Karpas-422 (cell line): ENCODE results near the gene TNS1. TPM values are rescaled to one million over a fixed set of nuclear protein-coding genes. Genes with fewer than 3 reads are reported as not detected.

Source experiments
- DNase-seq: peaks from one replicate; pipeline ENCODE4 v3.0.0-alpha.2; 2015
- H2AFZ ChIP-seq: fragments of 200-600 bp; sonication (generic); 2 replicates; pipeline ENCODE4 v1.6.1; 2014; ENCODE audit warnings: antibody characterized with exemption, low read length, mixed read lengths
- H3K27ac ChIP-seq: fragments of 200-600 bp; sonication (generic); 2 replicates; pipeline ENCODE4 v1.5.1; 2014; ENCODE audit warnings: mild to moderate bottlenecking, low read length, moderate library complexity
- H3K27me3 ChIP-seq: fragments of 200-600 bp; sonication (generic); 2 replicates; pipeline ENCODE4 v1.6.1; 2014; ENCODE audit warnings: low read length, mixed read lengths
- H3K36me3 ChIP-seq: fragments of 200-600 bp; sonication (generic); 2 replicates; pipeline ENCODE4 v1.6.1; 2014; ENCODE audit warnings: low read length, mixed read lengths; ENCODE audit not compliant: insufficient read depth
- H3K4me1 ChIP-seq: fragments of 200-600 bp; sonication (generic); 2 replicates; pipeline ENCODE4 v1.6.1; 2014; ENCODE audit warnings: mild to moderate bottlenecking, low read length, mixed read lengths
- H3K4me2 ChIP-seq: fragments of 200-600 bp; sonication (generic); 2 replicates; pipeline ENCODE4 v1.6.1; 2014; ENCODE audit warnings: low read length, low read depth, mild to moderate bottlenecking; ENCODE audit not compliant: poor library complexity, severe bottlenecking
- H3K4me3 ChIP-seq: fragments of 200-600 bp; sonication (generic); 2 replicates; pipeline ENCODE4 v1.5.1; 2014; ENCODE audit warnings: mild to moderate bottlenecking, antibody characterized with exemption, low read length, mixed read lengths
- H3K79me2 ChIP-seq: fragments of 200-600 bp; sonication (generic); 2 replicates; pipeline ENCODE4 v1.6.1; 2014; ENCODE audit warnings: mild to moderate bottlenecking, low read length, mixed read lengths
- H3K9ac ChIP-seq: fragments of 200-600 bp; sonication (generic); 2 replicates; pipeline ENCODE4 v1.6.0; 2014; ENCODE audit warnings: low read length
- H3K9me2 ChIP-seq: fragments of 200-600 bp; sonication (generic), shearing (Covaris generic); replicated peaks from 2 replicates; pipeline ENCODE4 v1.6.0; 2014; ENCODE audit warnings: mild to moderate bottlenecking, low read length, moderate library complexity; ENCODE audit not compliant: insufficient read depth
- H3K9me3 ChIP-seq: fragments of 300-700, 200-600 bp; sonication (generic); 2 replicates; pipeline ENCODE4 v1.6.1; 2014; ENCODE audit warnings: low read length, mixed read lengths
- H4K20me1 ChIP-seq: fragments of 200-600 bp; sonication (generic); 2 replicates; pipeline ENCODE4 v1.6.1; 2014; ENCODE audit warnings: mild to moderate bottlenecking, antibody characterized with exemption, low read length, low read depth; ENCODE audit not compliant: insufficient read depth
- total RNA-seq: library from RNA; depleted of rRNA; stranded (reverse); fragments of >200 nt; shearing (Covaris generic); gene quantifications from 2 replicates; pipeline ENCODE4 v1.2.3, GENCODE V29; 2014; ENCODE audit warnings: low replicate concordance

The TNS1 gene
- total RNA-seq, 1 experiment from 2014 or later, result 1.7 TPM

DNA sequence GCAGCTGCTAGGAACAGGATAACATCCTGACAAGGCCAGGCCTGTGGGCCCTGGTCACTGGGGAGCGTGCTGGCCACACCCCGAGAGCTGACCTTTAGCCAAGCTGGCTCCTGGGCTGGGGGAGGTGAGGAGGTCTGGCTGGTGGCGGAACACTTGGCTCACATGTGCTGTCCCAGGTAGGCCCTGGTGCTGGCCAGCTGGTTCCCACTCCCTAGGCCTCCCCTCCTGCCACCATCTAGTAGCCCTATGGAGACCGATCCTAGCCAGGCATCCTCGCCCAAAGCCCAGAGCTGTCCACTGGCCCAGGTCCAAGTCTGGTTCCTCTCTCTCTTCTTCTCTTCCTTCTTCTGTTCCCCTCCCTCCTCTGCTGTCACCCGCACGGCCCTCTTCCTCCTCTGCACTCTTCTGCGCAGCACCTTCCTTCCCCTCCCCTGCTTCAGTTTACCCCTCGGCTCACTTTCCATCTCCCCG is 52.4 kb downstream of the TNS1 start:
- Histone ChIP-seq H4K20me1 (no peaks in the 10 kb centered on the region), H3K4me1 (no peaks in the 10 kb centered on the region), H3K9me2 (no peaks in the 10 kb centered on the region), H3K27ac (no peak overlapping the region), H3K27me3 (no peaks in the 10 kb centered on the region), H3K4me3 (no peak overlapping the region), H3K9me3 (no peaks in the 10 kb centered on the region), H2AFZ (no peak overlapping the region), H3K36me3 (no peaks in the 10 kb centered on the region), H3K4me2 (no peak overlapping the region), H3K9ac (no peak overlapping the region), H3K79me2 (no peaks in the 10 kb centered on the region)
- DNase-seq, result no peak

DNA sequence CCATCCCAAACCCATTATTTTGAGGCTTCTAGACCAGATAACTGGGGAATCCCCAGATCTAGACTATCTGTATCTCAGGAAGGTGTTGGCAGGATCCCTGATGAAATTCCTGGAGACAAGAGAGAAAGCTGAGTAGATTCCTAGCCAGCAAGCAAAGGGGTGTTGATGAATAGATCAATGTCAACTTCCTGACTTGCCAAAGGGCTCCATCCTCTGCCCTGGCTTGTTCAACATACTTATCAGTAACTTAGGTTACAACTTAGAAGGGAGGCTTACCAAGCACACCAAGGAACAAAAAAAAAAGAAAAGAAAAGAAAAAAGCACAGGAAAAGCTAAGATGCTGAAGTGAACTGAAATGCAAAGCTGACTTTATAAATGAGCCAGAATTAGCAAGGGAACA is 53.3 kb downstream of the TNS1 start:
- H4K20me1 ChIP-seq, result no peaks in the 10 kb centered on the region
- H3K27me3 ChIP-seq, result no peaks in the 10 kb centered on the region
- H2AFZ ChIP-seq, result no peak overlapping the region
- H3K4me2 ChIP-seq, result no peak overlapping the region
- H3K36me3 ChIP-seq, result no peaks in the 10 kb centered on the region
- H3K9me2 ChIP-seq, result no peaks in the 10 kb centered on the region
- H3K79me2 ChIP-seq, result no peaks in the 10 kb centered on the region
- no peaks in the 10 kb centered on the region for H3K4me1 ChIP-seq
- no peak overlapping the region for H3K9ac ChIP-seq
- no peaks in the 10 kb centered on the region for H3K9me3 ChIP-seq
- H3K27ac ChIP-seq, result no peak overlapping the region
- no peak overlapping the region for H3K4me3 ChIP-seq
- no peak for DNase-seq

DNA sequence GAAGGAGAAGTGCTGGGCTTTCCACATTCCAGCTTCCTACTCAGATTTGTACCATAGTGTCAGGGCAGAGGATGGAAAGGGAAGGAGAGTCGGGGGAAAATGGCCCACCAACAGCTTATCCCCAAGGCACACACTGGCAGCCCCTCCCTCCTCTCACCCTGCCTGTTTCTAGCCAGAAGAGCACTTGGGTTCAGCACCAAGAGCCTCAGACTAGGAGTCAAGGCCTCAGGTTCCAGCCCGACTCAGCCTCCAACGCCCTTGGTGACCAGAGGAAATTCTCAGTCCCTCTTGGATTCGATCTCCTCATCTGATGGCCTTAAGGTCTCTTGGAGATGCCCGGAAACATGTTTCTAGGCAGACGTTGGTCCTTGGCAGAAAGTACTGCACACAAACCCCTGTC is 53.9 kb downstream of the TNS1 start:
- Histone ChIP-seq H3K4me3 (no peak overlapping the region), H3K79me2 (no peaks in the 10 kb centered on the region)
- no peak for DNase-seq

DNA sequence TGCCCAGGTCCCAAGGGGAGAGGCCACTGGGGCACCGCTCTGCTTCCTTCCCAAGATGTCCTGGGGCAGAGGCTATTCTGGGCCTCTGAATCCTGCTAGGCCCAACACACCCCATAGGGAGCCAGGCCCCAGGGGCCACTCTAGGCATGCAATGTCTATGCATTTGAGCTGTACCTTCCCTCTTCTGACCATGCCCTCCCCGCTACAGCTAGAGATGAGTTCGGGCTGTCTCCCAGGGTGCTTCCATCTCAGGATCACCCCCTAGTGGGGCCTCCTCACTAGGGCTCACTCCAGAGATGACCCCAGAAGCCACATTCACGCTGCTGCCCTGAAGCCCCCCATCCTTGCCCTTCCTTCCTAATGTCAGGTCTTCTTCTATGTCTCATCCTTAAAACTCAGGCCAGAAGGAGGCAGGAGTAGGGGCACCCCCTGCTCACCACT is 54.4 kb downstream of the TNS1 start:
- no peak overlapping the region for H3K4me2 ChIP-seq
- H3K36me3 ChIP-seq, result no peaks in the 10 kb centered on the region
- no peak for DNase-seq
- no peaks in the 10 kb centered on the region for H4K20me1 ChIP-seq
- no peaks in the 10 kb centered on the region for H3K4me1 ChIP-seq
- H3K27ac ChIP-seq, result no peak overlapping the region
- no peak overlapping the region for H3K4me3 ChIP-seq
- H3K79me2 ChIP-seq, result no peaks in the 10 kb centered on the region
- no peaks in the 10 kb centered on the region for H3K9me3 ChIP-seq
- H2AFZ ChIP-seq, result no peak overlapping the region
- H3K9me2 ChIP-seq, result no peaks in the 10 kb centered on the region
- H3K9ac ChIP-seq, result no peak overlapping the region
- no peaks in the 10 kb centered on the region for H3K27me3 ChIP-seq

More for the DNA sequence above, 53.9 kb downstream of the TNS1 start:
- H4K20me1 ChIP-seq, result no peaks in the 10 kb centered on the region
- no peak overlapping the region for H3K9ac ChIP-seq
- no peak overlapping the region for H3K27ac ChIP-seq
- H3K36me3 ChIP-seq, result no peaks in the 10 kb centered on the region
- H3K4me1 ChIP-seq, result no peaks in the 10 kb centered on the region
- H2AFZ ChIP-seq, result no peak overlapping the region
- H3K9me2 ChIP-seq, result no peaks in the 10 kb centered on the region
- H3K27me3 ChIP-seq, result no peaks in the 10 kb centered on the region
- H3K9me3 ChIP-seq, result no peaks in the 10 kb centered on the region
- H3K4me2 ChIP-seq, result no peak overlapping the region

DNA sequence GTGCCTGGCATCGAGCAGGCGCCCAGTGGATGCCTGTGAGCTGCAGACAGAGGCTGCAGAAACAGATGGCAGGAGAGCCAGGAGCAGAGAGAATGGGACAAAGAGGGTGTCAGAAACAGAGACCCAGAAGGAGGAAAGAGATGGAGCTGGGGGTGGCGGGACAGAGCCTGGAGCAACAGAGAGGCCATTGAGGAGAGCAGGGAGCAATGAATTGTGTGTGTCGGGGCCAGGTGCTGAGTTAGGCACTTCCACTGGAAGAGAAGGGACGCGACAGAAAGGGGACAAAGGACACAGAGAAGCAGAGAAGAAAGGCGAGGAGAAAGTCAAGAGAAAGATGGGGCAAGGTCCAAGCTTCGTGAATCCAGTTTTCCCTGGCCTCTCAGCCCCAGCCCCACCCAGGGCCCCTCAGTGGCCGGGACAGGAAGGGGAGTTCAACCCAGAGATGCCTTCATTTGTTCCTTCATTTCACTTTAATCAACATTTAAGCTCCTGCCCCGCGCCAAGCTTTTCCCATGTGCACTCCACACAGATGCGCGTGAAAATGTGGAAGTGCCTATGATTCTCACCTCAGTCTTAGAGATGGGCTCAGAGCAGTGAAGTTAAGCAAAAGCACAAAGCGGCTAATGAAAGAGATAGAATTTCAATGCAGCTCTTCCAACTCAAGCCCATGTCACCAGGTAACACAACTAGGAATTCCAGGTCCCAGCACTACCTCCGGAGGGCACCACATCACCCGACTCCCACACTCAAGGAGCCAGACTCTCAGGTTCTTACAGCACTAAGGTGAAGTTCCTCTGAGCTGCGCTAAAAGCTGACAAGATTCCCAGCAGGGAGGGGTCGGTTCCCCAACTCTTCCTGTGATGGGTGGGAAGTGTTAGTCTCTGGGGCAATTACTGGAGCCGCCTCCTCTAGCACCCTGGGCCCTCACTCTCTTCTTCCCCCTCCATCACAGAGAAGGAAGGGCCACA is 55.1 kb downstream of the TNS1 start:
- no peaks in the 10 kb centered on the region for H3K36me3 ChIP-seq
- H3K4me1 ChIP-seq, result no peaks in the 10 kb centered on the region
- H3K4me2 ChIP-seq, result no peak overlapping the region
- H4K20me1 ChIP-seq, result no peaks in the 10 kb centered on the region
- H3K4me3 ChIP-seq, result no peak overlapping the region
- H3K9ac ChIP-seq, result no peak overlapping the region
- H2AFZ ChIP-seq, result no peak overlapping the region
- H3K79me2 ChIP-seq, result no peaks in the 10 kb centered on the region
- DNase-seq, result no peak
- no peak overlapping the region for H3K27ac ChIP-seq
- H3K27me3 ChIP-seq, result no peaks in the 10 kb centered on the region
- H3K9me3 ChIP-seq, result no peaks in the 10 kb centered on the region
- H3K9me2 ChIP-seq, result no peaks in the 10 kb centered on the region

DNA sequence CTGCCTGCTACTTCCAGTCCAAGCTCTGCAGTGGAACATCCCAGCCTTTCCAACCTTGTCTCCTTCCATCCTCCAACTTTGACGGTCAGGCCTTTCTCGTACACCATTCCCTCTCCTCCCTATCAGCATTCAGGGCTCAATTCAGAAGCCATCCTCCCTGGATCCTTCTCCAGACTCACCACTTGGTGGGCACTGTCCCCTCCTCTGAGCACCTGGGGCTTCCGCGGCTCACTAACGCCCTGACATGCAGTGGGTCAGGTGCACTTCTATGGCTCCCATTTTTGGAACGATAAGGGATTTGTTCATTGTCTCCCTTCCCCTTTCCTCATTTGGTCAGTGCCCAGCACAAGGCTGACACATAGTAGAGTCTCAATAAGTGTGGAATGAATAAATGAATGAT is 56.7 kb downstream of the TNS1 start:
- Histone ChIP-seq H3K79me2 (no peaks in the 10 kb centered on the region), H3K27me3 (no peaks in the 10 kb centered on the region), H4K20me1 (no peaks in the 10 kb centered on the region), H2AFZ (no peak overlapping the region), H3K4me2 (no peak overlapping the region), H3K4me1 (no peaks in the 10 kb centered on the region), H3K9me3 (no peaks in the 10 kb centered on the region), H3K27ac (no peak overlapping the region), H3K9me2 (no peaks in the 10 kb centered on the region), H3K4me3 (no peak overlapping the region), H3K36me3 (no peaks in the 10 kb centered on the region), H3K9ac (no peak overlapping the region)
- DNase-seq, result no peak

DNA sequence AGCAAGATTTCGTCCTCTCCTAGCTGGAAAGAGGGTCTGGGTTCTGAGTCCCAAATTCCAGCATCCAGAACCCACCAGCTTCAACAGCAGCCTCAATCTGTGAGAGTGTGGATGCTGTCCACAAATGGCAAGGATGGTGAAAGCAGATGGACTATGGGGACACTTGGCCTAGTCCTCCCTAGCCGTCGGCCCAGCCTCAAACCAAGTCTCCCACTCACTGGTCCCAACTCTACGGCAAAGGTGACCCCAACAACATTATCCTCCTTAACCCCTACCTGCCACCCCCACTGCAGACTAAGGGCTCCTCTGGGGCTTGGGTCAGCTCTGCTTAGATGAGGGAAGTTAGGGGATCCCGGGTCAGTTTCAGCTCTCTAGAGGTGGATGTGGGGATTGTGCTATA is 57.3 kb downstream of the TNS1 start:
- DNase-seq, result no peak
- no peaks in the 10 kb centered on the region for H4K20me1 ChIP-seq
- no peak overlapping the region for H3K27ac ChIP-seq
- H3K27me3 ChIP-seq, result no peaks in the 10 kb centered on the region
- H2AFZ ChIP-seq, result no peak overlapping the region
- H3K9me2 ChIP-seq, result no peaks in the 10 kb centered on the region
- H3K4me1 ChIP-seq, result no peaks in the 10 kb centered on the region
- H3K4me3 ChIP-seq, result no peak overlapping the region
- no peaks in the 10 kb centered on the region for H3K9me3 ChIP-seq
- H3K9ac ChIP-seq, result no peak overlapping the region
- no peak overlapping the region for H3K4me2 ChIP-seq
- H3K79me2 ChIP-seq, result no peaks in the 10 kb centered on the region
- H3K36me3 ChIP-seq, result no peaks in the 10 kb centered on the region

DNA sequence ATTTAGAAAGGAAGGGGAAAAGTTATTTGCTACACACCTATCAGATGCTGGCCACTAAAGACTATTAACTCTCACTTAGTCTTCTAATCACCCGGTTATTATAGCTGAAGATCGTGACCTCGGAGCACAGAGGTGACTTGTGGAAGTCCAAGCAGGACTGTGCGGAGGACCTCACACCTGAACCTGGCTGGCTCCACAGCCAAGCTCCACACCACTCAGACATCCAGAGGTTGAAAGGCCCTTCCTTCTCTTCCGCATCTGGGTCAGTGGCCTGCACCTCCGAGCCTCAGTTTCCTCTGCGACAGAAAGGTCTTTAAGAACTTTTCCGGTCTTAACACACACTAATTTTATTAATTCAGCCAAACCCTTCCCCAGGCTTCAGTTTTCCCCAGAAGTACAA is 57.9 kb downstream of the TNS1 start:
- H3K9me3 ChIP-seq, result no peaks in the 10 kb centered on the region
- no peak overlapping the region for H2AFZ ChIP-seq
- no peak for DNase-seq
- H3K27ac ChIP-seq, result no peak overlapping the region
- H3K4me1 ChIP-seq, result no peaks in the 10 kb centered on the region
- no peaks in the 10 kb centered on the region for H4K20me1 ChIP-seq
- no peak overlapping the region for H3K4me3 ChIP-seq
- no peaks in the 10 kb centered on the region for H3K79me2 ChIP-seq
- no peaks in the 10 kb centered on the region for H3K9me2 ChIP-seq
- no peaks in the 10 kb centered on the region for H3K36me3 ChIP-seq
- no peaks in the 10 kb centered on the region for H3K27me3 ChIP-seq
- no peak overlapping the region for H3K9ac ChIP-seq
- H3K4me2 ChIP-seq, result no peak overlapping the region
